H9 (cell line): ENCODE measurements around the gene RBM27. TPM values are rescaled to one million over a fixed set of nuclear protein-coding genes. Genes with fewer than 3 reads are reported as not detected.

Experiments
- DNase-seq: peaks from one replicate; pipeline ENCODE4 v3.0.0-alpha.2; 2017
- H2AFZ ChIP-seq: one replicate; pipeline ENCODE4 v1.6.1; 2013; ENCODE audit warnings: mild to moderate bottlenecking, low read length, control low read depth, moderate library complexity
- H2AK5ac ChIP-seq: 2 replicates; pipeline ENCODE4 v1.6.1; 2013; ENCODE audit warnings: low read length, control low read depth, mixed read lengths; ENCODE audit not compliant: insufficient read length
- H2BK120ac ChIP-seq: one replicate; pipeline ENCODE4 v1.6.1; 2013; ENCODE audit warnings: low read depth, mild to moderate bottlenecking, low read length, control low read depth, inconsistent platforms; ENCODE audit not compliant: poor library complexity, severe bottlenecking
- H2BK12ac ChIP-seq: 2 replicates; pipeline ENCODE4 v1.6.1; 2013; ENCODE audit warnings: low read length, control low read depth, mixed read lengths, low read depth; ENCODE audit not compliant: insufficient read length
- H2BK15ac ChIP-seq: 2 replicates; pipeline ENCODE4 v1.6.1; 2013; ENCODE audit warnings: low read depth, low read length, control low read depth
- H2BK20ac ChIP-seq: one replicate; pipeline ENCODE4 v1.6.1; 2013; ENCODE audit warnings: low read depth, mild to moderate bottlenecking, low read length, control low read depth, inconsistent platforms; ENCODE audit not compliant: poor library complexity, severe bottlenecking
- H2BK5ac ChIP-seq: 2 replicates; pipeline ENCODE4 v1.6.1; 2013; ENCODE audit warnings: low read length, control low read depth, mixed read lengths; ENCODE audit not compliant: insufficient read length
- H3K14ac ChIP-seq: 2 replicates; pipeline ENCODE4 v1.6.1; 2013; ENCODE audit warnings: low read length, control low read depth; ENCODE audit not compliant: insufficient read depth
- H3K18ac ChIP-seq: 2 replicates; pipeline ENCODE4 v1.6.1; 2013; ENCODE audit warnings: low read depth, mild to moderate bottlenecking, mixed read lengths, low read length, control low read depth; ENCODE audit not compliant: insufficient read length
- H3K23ac ChIP-seq: 2 replicates; pipeline ENCODE4 v1.6.1; 2013; ENCODE audit warnings: low read length, control low read depth, mixed read lengths, low read depth; ENCODE audit not compliant: insufficient read length
- H3K23me2 ChIP-seq: 2 replicates; pipeline ENCODE4 v1.6.1; 2013; ENCODE audit warnings: low read depth, mild to moderate bottlenecking, mixed read lengths, low read length, control low read depth; ENCODE audit not compliant: insufficient read length, poor library complexity, severe bottlenecking
- H3K27ac ChIP-seq: 2 replicates; pipeline ENCODE4 v1.5.1; 2013; ENCODE audit warnings: low read length, control low read depth, mixed read lengths, low read depth; ENCODE audit not compliant: insufficient read length
- H3K27me3 ChIP-seq: 2 replicates; pipeline ENCODE4 v1.6.1; 2013; ENCODE audit warnings: low read length, control low read depth, inconsistent platforms; ENCODE audit not compliant: insufficient read depth
- H3K4ac ChIP-seq: 2 replicates; pipeline ENCODE4 v1.6.1; 2013; ENCODE audit warnings: low read depth, mild to moderate bottlenecking, control low read depth, inconsistent platforms, low read length, moderate library complexity
- H3K4me1 ChIP-seq: 2 replicates; pipeline ENCODE4 v1.6.1; 2013; ENCODE audit warnings: low read length, control low read depth, inconsistent platforms; ENCODE audit not compliant: insufficient read depth
- H3K4me2 ChIP-seq: 2 replicates; pipeline ENCODE4 v1.6.1; 2013; ENCODE audit warnings: low read length, control low read depth, mixed read lengths; ENCODE audit not compliant: insufficient read length, insufficient read depth
- H3K56ac ChIP-seq: 2 replicates; pipeline ENCODE4 v1.6.1; 2013; ENCODE audit warnings: low read depth, mild to moderate bottlenecking, mixed read lengths, low read length, control low read depth; ENCODE audit not compliant: insufficient read length
- H3K79me1 ChIP-seq: 2 replicates; pipeline ENCODE4 v1.6.1; 2013; ENCODE audit warnings: low read depth, mild to moderate bottlenecking, moderate library complexity, low read length, control low read depth, inconsistent platforms; ENCODE audit not compliant: insufficient read depth, poor library complexity, severe bottlenecking
- H3K79me2 ChIP-seq: 2 replicates; pipeline ENCODE4 v1.6.1; 2013; ENCODE audit warnings: low read length, control low read depth, inconsistent platforms; ENCODE audit not compliant: insufficient read depth
- H3K9ac ChIP-seq: 2 replicates; pipeline ENCODE4 v1.6.1; 2013; ENCODE audit warnings: low read length, control low read depth, mixed read lengths; ENCODE audit not compliant: insufficient read length; ENCODE audit errors: extremely low read depth
- H3K9me3 ChIP-seq: one replicate; pipeline ENCODE4 v1.6.1; 2013; ENCODE audit warnings: low read depth, low read length, inconsistent platforms; ENCODE audit not compliant: control insufficient read depth
- H3T11ph ChIP-seq: one replicate; pipeline ENCODE4 v1.6.1; 2013; ENCODE audit warnings: mild to moderate bottlenecking, low read length, control low read depth, inconsistent platforms
- H4K20me1 ChIP-seq: one replicate; pipeline ENCODE4 v1.6.1; 2013; ENCODE audit not compliant: control insufficient read depth, insufficient read length, insufficient read depth
- H4K5ac ChIP-seq: 2 replicates; pipeline ENCODE4 v1.6.1; 2013; ENCODE audit warnings: low read depth, mild to moderate bottlenecking, mixed read lengths, low read length, control low read depth; ENCODE audit not compliant: insufficient read length
- H4K8ac ChIP-seq: replicated peaks from 2 replicates; pipeline ENCODE4 v1.6.1; 2013; ENCODE audit warnings: low read length, control low read depth, mixed read lengths, low read depth; ENCODE audit not compliant: insufficient read length
- H4K91ac ChIP-seq: 2 replicates; pipeline ENCODE4 v1.6.1; 2013; ENCODE audit warnings: low read depth, mild to moderate bottlenecking, moderate library complexity, mixed read lengths, low read length, control low read depth; ENCODE audit not compliant: insufficient read length
- H3K27ac Mint-ChIP-seq, 3 experiments: 2 replicates in 2 of 3; 3 replicates in 1 of 3; pipeline ENCODE4 v1.8.0; 2020 to 2021; ENCODE audit warnings: mixed read lengths in 3 of 3, mild to moderate bottlenecking in 1 of 3, moderate library complexity in 1 of 3
- H3K27me3 Mint-ChIP-seq: 2 replicates; pipeline ENCODE4 v1.8.0; 2021; ENCODE audit warnings: low read depth, mild to moderate bottlenecking, moderate library complexity, mixed read lengths
- H3K36me3 Mint-ChIP-seq, 3 experiments: 2 replicates in 2 of 3; 3 replicates in 1 of 3; pipeline ENCODE4 v1.8.0; 2020 to 2021; ENCODE audit warnings: low read depth in 3 of 3, mixed read lengths in 3 of 3; ENCODE audit not compliant: insufficient read depth in 1 of 3
- H3K4me1 Mint-ChIP-seq, 2 experiments: 2 replicates each; pipeline ENCODE4 v1.8.0; 2020; ENCODE audit warnings: mixed read lengths in 2 of 2
- H3K4me3 Mint-ChIP-seq, 2 experiments: 2 replicates in 1 of 2; 3 replicates in 1 of 2; pipeline ENCODE4 v1.8.0; 2020 to 2021; ENCODE audit warnings: mild to moderate bottlenecking in 2 of 2, mixed read lengths in 2 of 2, moderate library complexity in 1 of 2
- H3K9me3 Mint-ChIP-seq, 2 experiments: 2 replicates in 1 of 2; 3 replicates in 1 of 2; pipeline ENCODE4 v1.8.0; 2020; ENCODE audit warnings: mild to moderate bottlenecking in 2 of 2, mixed read lengths in 2 of 2, moderate library complexity in 1 of 2
- CTCF ChIP-seq: fragments of 200-600 bp; sonication (generic); conservative IDR thresholded peaks from 3 replicates; pipeline ENCODE4 v1.8.0; 2021; ENCODE audit warnings: antibody characterized with exemption, mild to moderate bottlenecking
- WGBS: extraction: QIAGEN DNeasy Blood & Tissue Kit; methylation state at CpG from one replicate; pipeline ENCODE4 v1.1.7; 2013; ENCODE audit warnings: missing lambda C conversion rate, low lambda C conversion rate, mixed read lengths; ENCODE audit not compliant: insufficient read length; ENCODE audit errors: extremely low coverage; 5-methylcytosine and 5-hydroxymethylcytosine counted together
- total RNA-seq: library from RNA; stranded (reverse); gene quantifications from 2 replicates; pipeline ENCODE4 v1.2.1, GENCODE V29; 2021

Gene RBM27
- total RNA-seq, 1 experiment from 2014 or later = 33.8 TPM

- H3K27ac Mint-ChIP-seq = no peak overlapping the region; a peak in 1 of 7 replicates
- no peaks in the 10 kb centered on the region for H3K9me3 Mint-ChIP-seq
These were observed 37.9 kb upstream of the RBM27 start for GRCh38 chr5:146165460-146165859.

More at GRCh38 chr5:146165460-146165859, 37.9 kb upstream of the RBM27 start:
- Mint-ChIP-seq H3K4me3 (no peak overlapping the region), H3K27me3 (no peaks in the 10 kb centered on the region), H3K4me1 (no peaks in the 10 kb centered on the region), H3K36me3 (peaks cover 63 to 88% (median 83%) of the 10 kb centered on the region in 3 experiments)
- Histone ChIP-seq H3K23ac (no peak overlapping the region), H4K8ac (no peak overlapping the region), H3K14ac (no peak overlapping the region), H2BK15ac (no peak overlapping the region), H3K4ac (no peak overlapping the region), H3K9ac (no peak overlapping the region), H2BK120ac (no peak overlapping the region), H2AK5ac (no peak overlapping the region), H2AFZ (no peak overlapping the region), H4K20me1 (no peaks in the 10 kb centered on the region), H2BK12ac (no peak overlapping the region), H3K27me3 (no peaks in the 10 kb centered on the region), H2BK20ac (no peak overlapping the region), H4K91ac (no peak overlapping the region), H2BK5ac (no peak overlapping the region), H3K4me2 (no peak overlapping the region), H4K5ac (no peak overlapping the region), H3K4me1 (no peaks in the 10 kb centered on the region), H3K23me2 (no peaks in the 10 kb centered on the region), H3K9me3 (no peaks in the 10 kb centered on the region), H3T11ph (no peak overlapping the region), H3K27ac (no peak overlapping the region), H3K79me1 (peaks cover 3% of the 10 kb centered on the region), H3K18ac (no peak overlapping the region), H3K56ac (no peak overlapping the region), H3K79me2 (no peaks in the 10 kb centered on the region)
- no peak for TF ChIP-seq CTCF
- no peak for DNase-seq
- WGBS = no CpG with 5 or more reads among the region's 1 CpG
